Osteocyte (in vitro differentiated cells): ENCODE measurements around the gene FRYL. TPM values are rescaled to one million over a fixed set of nuclear protein-coding genes. Genes with fewer than 3 reads are reported as not detected.

ENCODE experiments used
- DNase-seq: peaks from one replicate; pipeline ENCODE4 v3.0.0; 2021; ENCODE audit warnings: mixed read lengths; ENCODE audit not compliant: unreplicated experiment; ENCODE audit errors: extremely low spot score
- H3K27ac Mint-ChIP-seq: one replicate; pipeline ENCODE4 v1.8.0; 2021; ENCODE audit warnings: mild to moderate bottlenecking, mixed read lengths; ENCODE audit not compliant: unreplicated experiment
- H3K27me3 Mint-ChIP-seq: one replicate; pipeline ENCODE4 v1.8.0; 2021; ENCODE audit warnings: mixed read lengths; ENCODE audit not compliant: unreplicated experiment
- H3K36me3 Mint-ChIP-seq: one replicate; pipeline ENCODE4 v1.8.0; 2021; ENCODE audit warnings: mixed read lengths; ENCODE audit not compliant: unreplicated experiment
- H3K4me1 Mint-ChIP-seq: one replicate; pipeline ENCODE4 v1.8.0; 2021; ENCODE audit warnings: mixed read lengths; ENCODE audit not compliant: unreplicated experiment
- H3K4me3 Mint-ChIP-seq: one replicate; pipeline ENCODE4 v1.8.0; 2021; ENCODE audit warnings: mild to moderate bottlenecking, moderate library complexity, mixed read lengths; ENCODE audit not compliant: unreplicated experiment
- H3K9me3 Mint-ChIP-seq: one replicate; pipeline ENCODE4 v1.8.0; 2021; ENCODE audit warnings: mixed read lengths; ENCODE audit not compliant: unreplicated experiment
- total RNA-seq: library from RNA; stranded (reverse); gene quantifications from 2 replicates; pipeline ENCODE4 v1.2.1, GENCODE V29; 2021
- TF ChIP-seq, protein P1 (sequence below): fragments of 200-600 bp; sonication (generic); IDR thresholded peaks from 2 replicates; pipeline ENCODE4 v1.5.0; 2021; ENCODE audit warnings: antibody characterized with exemption, mild to moderate bottlenecking, moderate library complexity

FRYL gene
- total RNA-seq, 1 donor from 2014 or later = 61.9 TPM

DNA sequence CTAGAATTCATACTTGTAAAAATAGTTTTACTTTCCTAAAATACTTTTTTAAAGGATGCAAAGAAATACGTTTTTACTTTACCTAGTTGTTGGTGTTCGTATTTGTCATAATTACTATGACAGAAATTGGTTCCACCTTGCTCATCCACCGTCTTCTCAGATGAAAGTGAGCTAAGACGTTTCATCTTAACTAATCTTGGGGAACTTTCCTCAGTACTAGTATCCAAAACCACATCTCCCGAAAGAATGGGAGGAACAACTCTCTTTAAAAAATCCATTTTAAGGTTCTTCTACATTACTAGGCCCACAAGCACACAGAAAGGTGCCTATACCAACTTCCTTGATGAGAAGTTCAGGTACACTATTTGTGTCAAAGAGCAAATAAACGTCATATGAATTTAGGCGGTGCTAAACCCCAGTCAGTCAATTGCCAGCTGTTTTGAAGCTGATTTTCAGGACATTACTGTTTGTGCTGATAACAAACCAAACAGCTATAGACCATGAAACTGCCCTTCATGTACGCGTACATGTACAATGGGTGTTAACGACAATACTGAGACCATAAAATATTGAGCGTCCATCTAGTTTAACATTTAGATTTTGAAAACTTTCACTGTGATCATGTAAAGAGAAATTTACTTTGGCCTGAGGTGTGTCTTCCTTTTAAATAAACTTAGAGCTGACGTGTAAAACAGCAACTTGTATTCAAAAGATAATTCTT lies 99.1 kb downstream of the FRYL start:
- Mint-ChIP-seq H3K27ac (no peak overlapping the region), H3K4me3 (no peak overlapping the region), H3K36me3 (peaks cover 7% of the 10 kb centered on the region), H3K27me3 (no peaks in the 10 kb centered on the region), H3K9me3 (no peaks in the 10 kb centered on the region), H3K4me1 (peaks cover 6% of the 10 kb centered on the region)
- TF ChIP-seq, protein P1, sequence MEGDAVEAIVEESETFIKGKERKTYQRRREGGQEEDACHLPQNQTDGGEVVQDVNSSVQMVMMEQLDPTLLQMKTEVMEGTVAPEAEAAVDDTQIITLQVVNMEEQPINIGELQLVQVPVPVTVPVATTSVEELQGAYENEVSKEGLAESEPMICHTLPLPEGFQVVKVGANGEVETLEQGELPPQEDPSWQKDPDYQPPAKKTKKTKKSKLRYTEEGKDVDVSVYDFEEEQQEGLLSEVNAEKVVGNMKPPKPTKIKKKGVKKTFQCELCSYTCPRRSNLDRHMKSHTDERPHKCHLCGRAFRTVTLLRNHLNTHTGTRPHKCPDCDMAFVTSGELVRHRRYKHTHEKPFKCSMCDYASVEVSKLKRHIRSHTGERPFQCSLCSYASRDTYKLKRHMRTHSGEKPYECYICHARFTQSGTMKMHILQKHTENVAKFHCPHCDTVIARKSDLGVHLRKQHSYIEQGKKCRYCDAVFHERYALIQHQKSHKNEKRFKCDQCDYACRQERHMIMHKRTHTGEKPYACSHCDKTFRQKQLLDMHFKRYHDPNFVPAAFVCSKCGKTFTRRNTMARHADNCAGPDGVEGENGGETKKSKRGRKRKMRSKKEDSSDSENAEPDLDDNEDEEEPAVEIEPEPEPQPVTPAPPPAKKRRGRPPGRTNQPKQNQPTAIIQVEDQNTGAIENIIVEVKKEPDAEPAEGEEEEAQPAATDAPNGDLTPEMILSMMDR = no peak
- no peak for DNase-seq

DNA sequence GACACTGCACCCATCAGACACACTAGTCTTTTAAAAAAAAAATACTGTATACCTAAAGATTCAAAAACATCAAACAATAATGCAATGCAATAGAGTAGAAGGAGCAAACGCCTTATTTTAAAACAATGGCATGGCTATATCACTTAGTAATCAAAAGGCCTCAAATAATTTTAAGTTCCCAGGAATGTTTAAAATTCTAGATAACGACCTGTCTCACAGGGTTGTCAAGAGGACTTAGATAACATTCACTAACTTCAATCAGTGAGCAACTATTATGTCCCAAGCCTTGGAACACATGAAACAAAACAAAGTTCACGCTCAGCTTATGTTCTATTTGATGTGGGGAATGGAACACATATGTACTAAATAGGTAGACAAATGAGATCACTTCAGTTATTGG lies 106.5 kb downstream of the FRYL start:
- H3K9me3 Mint-ChIP-seq = peaks cover 6% of the 10 kb centered on the region
- H3K27me3 Mint-ChIP-seq = no peaks in the 10 kb centered on the region
- H3K36me3 Mint-ChIP-seq = peaks cover 4% of the 10 kb centered on the region
- no peak overlapping the region for H3K4me3 Mint-ChIP-seq
- TF ChIP-seq, protein P1 = no peak
- H3K27ac Mint-ChIP-seq = no peak overlapping the region
- DNase-seq = no peak
- H3K4me1 Mint-ChIP-seq = no peaks in the 10 kb centered on the region

DNA sequence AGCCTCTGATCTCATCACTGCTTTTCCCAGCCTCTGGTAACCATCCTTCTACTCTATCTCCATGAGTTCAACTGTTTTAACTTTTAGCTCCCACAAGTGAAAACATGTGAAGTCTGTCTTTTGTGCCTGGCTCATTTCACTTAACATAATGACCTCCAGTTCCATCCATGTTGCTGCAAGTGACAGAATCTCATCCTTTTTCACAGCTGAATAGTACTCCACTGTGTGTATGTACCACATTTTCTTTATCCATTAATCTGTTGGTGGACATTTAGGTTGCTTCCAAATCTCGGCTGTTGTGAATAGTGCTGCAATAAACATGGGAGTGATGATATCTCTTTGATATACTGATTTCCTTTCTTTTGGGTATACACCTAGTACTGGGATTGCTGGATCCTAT lies 109.5 kb downstream of the FRYL start:
- TF ChIP-seq, protein P1 = no peak
- H3K4me3 Mint-ChIP-seq = no peak overlapping the region

DNA sequence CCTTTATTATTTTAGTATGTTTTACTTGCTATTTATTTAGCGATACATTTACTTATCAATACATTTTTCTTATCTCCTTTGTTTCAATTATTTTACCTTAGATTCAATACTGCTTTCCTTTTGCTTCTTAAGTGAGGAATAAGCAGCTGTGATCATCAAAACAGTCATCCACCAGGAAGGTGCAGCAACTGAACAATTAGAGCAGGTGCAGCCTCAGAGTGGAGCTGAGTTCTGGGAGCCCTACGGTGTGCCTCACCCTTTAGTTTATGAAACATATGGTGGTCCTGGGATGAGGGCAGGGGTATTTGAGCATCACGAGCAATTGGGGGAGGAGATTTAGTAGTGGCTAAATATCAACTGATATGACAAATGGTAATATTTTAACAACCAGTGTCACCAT lies 111.0 kb downstream of the FRYL start:
- H3K27me3 Mint-ChIP-seq = no peaks in the 10 kb centered on the region
- no peaks in the 10 kb centered on the region for H3K36me3 Mint-ChIP-seq
- TF ChIP-seq, protein P1 = no peak
- no peak overlapping the region for H3K4me3 Mint-ChIP-seq
- H3K9me3 Mint-ChIP-seq = peaks cover 6% of the 10 kb centered on the region
- peaks cover 2% of the 10 kb centered on the region for H3K4me1 Mint-ChIP-seq
- H3K27ac Mint-ChIP-seq = no peak overlapping the region
- DNase-seq = no peak

More for the DNA sequence above, 109.5 kb downstream of the FRYL start:
- DNase-seq = no peak
- H3K4me1 Mint-ChIP-seq = peaks cover 2% of the 10 kb centered on the region
- H3K27ac Mint-ChIP-seq = no peak overlapping the region
- H3K36me3 Mint-ChIP-seq = no peaks in the 10 kb centered on the region
- peaks cover 6% of the 10 kb centered on the region for H3K9me3 Mint-ChIP-seq
- no peaks in the 10 kb centered on the region for H3K27me3 Mint-ChIP-seq

DNA sequence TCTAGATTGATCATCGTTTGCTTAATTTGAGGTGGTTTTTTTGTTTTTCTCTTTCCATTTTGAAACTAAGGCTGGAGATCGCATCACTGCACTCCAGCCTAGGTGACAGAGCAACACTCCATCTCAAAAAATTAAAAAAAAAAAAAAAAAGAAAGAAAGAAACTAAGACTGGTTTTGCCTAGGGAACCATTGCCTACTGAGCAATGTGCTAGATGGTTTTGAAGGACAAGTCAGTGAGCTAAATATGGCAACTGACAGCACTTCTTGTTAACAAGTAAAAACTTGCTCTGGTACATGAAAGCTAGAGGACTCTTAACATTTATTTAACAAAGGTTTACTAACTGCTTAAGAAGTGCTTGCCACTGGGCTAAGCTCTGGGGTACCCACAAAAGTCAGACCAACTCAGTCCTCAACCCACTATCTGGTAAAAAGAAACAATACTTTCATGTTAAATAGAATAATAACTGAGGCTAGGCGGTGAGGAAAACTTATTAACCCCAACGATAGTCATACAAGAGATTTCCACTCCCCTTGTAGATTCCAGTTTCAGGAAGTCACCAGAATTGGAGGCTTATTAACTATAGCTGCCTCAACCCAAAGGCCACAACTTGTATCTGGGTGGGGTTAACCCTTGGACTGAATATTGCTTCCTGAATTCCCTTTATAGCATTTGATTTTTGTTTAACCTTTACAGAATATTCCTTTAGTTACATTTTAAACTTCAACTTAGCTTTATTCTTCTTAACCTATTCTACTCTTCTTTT lies 111.6 kb downstream of the FRYL start:
- no peak for DNase-seq
- H3K9me3 Mint-ChIP-seq = peaks cover 6% of the 10 kb centered on the region
- no peaks in the 10 kb centered on the region for H3K27me3 Mint-ChIP-seq
- H3K4me3 Mint-ChIP-seq = no peak overlapping the region
- TF ChIP-seq, protein P1 = no peak
- peaks cover 2% of the 10 kb centered on the region for H3K4me1 Mint-ChIP-seq
- no peak overlapping the region for H3K27ac Mint-ChIP-seq
- no peaks in the 10 kb centered on the region for H3K36me3 Mint-ChIP-seq
